Measurements from ENCODE around the gene STX8.

The STX8 gene

GRCh38 chr17:9231449-9232154 lies 344.0 kb downstream of the STX8 start:
- H2BK120ac ChIP-seq (ENCODE audit: insufficient read depth, low read length, poor library complexity) = no peak overlapping the region
- no peak overlapping the region for H4K12ac ChIP-seq (ENCODE audit: low read depth, low read length)
- H2AFZ ChIP-seq (ENCODE audit: insufficient read depth, low read length, poor library complexity) = no peak overlapping the region
- H3K27me3 ChIP-seq (ENCODE audit: insufficient read depth, low read length) = no peaks in the 10 kb centered on the region
- no CpG with 5 or more reads among the region's 23 CpGs for WGBS (ENCODE audit: extremely low coverage, insufficient coverage, insufficient read length)
- H3K9me3 ChIP-seq (ENCODE audit: insufficient read depth, low read depth, low read length) = peaks cover 10% of the 10 kb centered on the region
- no peak overlapping the region for H3K4me2 ChIP-seq (ENCODE audit: low read length)
- no peaks in the 10 kb centered on the region for H3K79me1 ChIP-seq (ENCODE audit: low read length)
- H3K79me2 ChIP-seq (ENCODE audit: control insufficient read depth, insufficient read depth, low read length, poor library complexity) = no peaks in the 10 kb centered on the region
- no peak overlapping the region for H2BK12ac ChIP-seq (ENCODE audit: low read length)
- no peaks in the 10 kb centered on the region for H3K36me3 ChIP-seq (ENCODE audit: control insufficient read depth in 1 of 2, insufficient read depth in 2 of 2, low read length in 2 of 2)
- H2BK5ac ChIP-seq (ENCODE audit: low read depth, low read length, poor library complexity) = no peak overlapping the region
- H2AK5ac ChIP-seq (ENCODE audit: low read length) = no peak overlapping the region
- H3K14ac ChIP-seq (ENCODE audit: low read length) = no peak overlapping the region
- no peak overlapping the region for H3K18ac ChIP-seq (ENCODE audit: low read length)
- no peak overlapping the region for H4K91ac ChIP-seq (ENCODE audit: low read depth, low read length)
- H3K4me3 ChIP-seq (ENCODE audit: low read depth, low read length) = no peak overlapping the region
- H4K8ac ChIP-seq (ENCODE audit: low read depth, low read length) = no peak overlapping the region
- H3K4ac ChIP-seq (ENCODE audit: low read depth, low read length) = no peak overlapping the region
- H3K4me1 ChIP-seq (ENCODE audit: control insufficient read depth in 1 of 2, insufficient read depth in 2 of 2, low read length in 2 of 2) = no peaks in the 10 kb centered on the region
- no peak overlapping the region for H3K23ac ChIP-seq (ENCODE audit: low read length)
- no peak overlapping the region for H3K27ac ChIP-seq (ENCODE audit: low read depth, low read length)
- no peak overlapping the region for H3K9ac ChIP-seq (ENCODE audit: low read length)
- no peak for DNase-seq

GRCh38 chr17:9230861-9231260 lies 344.8 kb downstream of the STX8 start:
- Histone ChIP-seq H4K91ac (ENCODE audit: low read depth, low read length) (no peak overlapping the region), H3K79me2 (ENCODE audit: control insufficient read depth, insufficient read depth, low read length, poor library complexity) (no peaks in the 10 kb centered on the region), H3K27ac (ENCODE audit: low read depth, low read length) (no peak overlapping the region), H2AK5ac (ENCODE audit: low read length) (no peak overlapping the region), H2AFZ (ENCODE audit: insufficient read depth, low read length, poor library complexity) (no peak overlapping the region), H3K9ac (ENCODE audit: low read length) (no peak overlapping the region), H3K4me2 (ENCODE audit: low read length) (no peak overlapping the region), H3K4me1 (ENCODE audit: control insufficient read depth in 1 of 2, insufficient read depth in 2 of 2, low read length in 2 of 2) (no peaks in the 10 kb centered on the region), H2BK5ac (ENCODE audit: low read depth, low read length, poor library complexity) (no peak overlapping the region), H3K36me3 (ENCODE audit: control insufficient read depth in 1 of 2, insufficient read depth in 2 of 2, low read length in 2 of 2) (no peaks in the 10 kb centered on the region), H3K9me3 (ENCODE audit: insufficient read depth, low read depth, low read length) (peaks cover 10% of the 10 kb centered on the region), H3K79me1 (ENCODE audit: low read length) (no peaks in the 10 kb centered on the region), H3K4me3 (ENCODE audit: low read depth, low read length) (no peak overlapping the region), H4K8ac (ENCODE audit: low read depth, low read length) (no peak overlapping the region), H3K23ac (ENCODE audit: low read length) (no peak overlapping the region), H2BK12ac (ENCODE audit: low read length) (no peak overlapping the region), H3K14ac (ENCODE audit: low read length) (no peak overlapping the region), H3K18ac (ENCODE audit: low read length) (no peak overlapping the region), H2BK120ac (ENCODE audit: insufficient read depth, low read length, poor library complexity) (no peak overlapping the region), H4K12ac (ENCODE audit: low read depth, low read length) (no peak overlapping the region), H3K4ac (ENCODE audit: low read depth, low read length) (no peak overlapping the region), H3K27me3 (ENCODE audit: insufficient read depth, low read length) (no peaks in the 10 kb centered on the region)
- DNase-seq = no peak
- no CpG with 5 or more reads among the region's 11 CpGs for whole genome bisulfite sequencing (ENCODE audit: extremely low coverage, insufficient coverage, insufficient read length)

GRCh38 chr17:9230346-9230745 lies 345.3 kb downstream of the STX8 start:
- H3K18ac ChIP-seq (ENCODE audit: low read length) = no peak overlapping the region
- no CpG with 5 or more reads among the region's 15 CpGs for WGBS (ENCODE audit: extremely low coverage, insufficient coverage, insufficient read length)
- H3K4me2 ChIP-seq (ENCODE audit: low read length) = no peak overlapping the region

GRCh38 chr17:9229826-9230201 lies 345.8 kb downstream of the STX8 start:
- H2BK5ac ChIP-seq (ENCODE audit: low read depth, low read length, poor library complexity) = no peak overlapping the region
- H2BK12ac ChIP-seq (ENCODE audit: low read length) = no peak overlapping the region
- H3K9me3 ChIP-seq (ENCODE audit: insufficient read depth, low read depth, low read length) = peaks cover 10% of the 10 kb centered on the region
- H3K23ac ChIP-seq (ENCODE audit: low read length) = no peak overlapping the region
- H3K79me1 ChIP-seq (ENCODE audit: low read length) = no peaks in the 10 kb centered on the region
- no peak overlapping the region for H3K18ac ChIP-seq (ENCODE audit: low read length)
- H3K27me3 ChIP-seq (ENCODE audit: insufficient read depth, low read length) = no peaks in the 10 kb centered on the region
- no peak overlapping the region for H2AK5ac ChIP-seq (ENCODE audit: low read length)
- no peak for DNase-seq
- H4K12ac ChIP-seq (ENCODE audit: low read depth, low read length) = no peak overlapping the region
- no peak overlapping the region for H2BK120ac ChIP-seq (ENCODE audit: insufficient read depth, low read length, poor library complexity)
- WGBS (ENCODE audit: extremely low coverage, insufficient coverage, insufficient read length) = no CpG with 5 or more reads among the region's 9 CpGs
- H3K36me3 ChIP-seq (ENCODE audit: control insufficient read depth in 1 of 2, insufficient read depth in 2 of 2, low read length in 2 of 2) = no peaks in the 10 kb centered on the region
- no peak overlapping the region for H3K9ac ChIP-seq (ENCODE audit: low read length)
- no peaks in the 10 kb centered on the region for H3K4me1 ChIP-seq (ENCODE audit: control insufficient read depth in 1 of 2, insufficient read depth in 2 of 2, low read length in 2 of 2)
- no peak overlapping the region for H4K8ac ChIP-seq (ENCODE audit: low read depth, low read length)
- no peak overlapping the region for H3K4me3 ChIP-seq (ENCODE audit: low read depth, low read length)
- no peak overlapping the region for H3K4me2 ChIP-seq (ENCODE audit: low read length)
- no peaks in the 10 kb centered on the region for H3K79me2 ChIP-seq (ENCODE audit: control insufficient read depth, insufficient read depth, low read length, poor library complexity)
- no peak overlapping the region for H3K4ac ChIP-seq (ENCODE audit: low read depth, low read length)
- H3K14ac ChIP-seq (ENCODE audit: low read length) = no peak overlapping the region
- no peak overlapping the region for H3K27ac ChIP-seq (ENCODE audit: low read depth, low read length)
- H4K91ac ChIP-seq (ENCODE audit: low read depth, low read length) = no peak overlapping the region
- no peak overlapping the region for H2AFZ ChIP-seq (ENCODE audit: insufficient read depth, low read length, poor library complexity)

More at GRCh38 chr17:9230346-9230745, 345.3 kb downstream of the STX8 start:
- H3K9ac ChIP-seq (ENCODE audit: low read length) = no peak overlapping the region
- H4K12ac ChIP-seq (ENCODE audit: low read depth, low read length) = no peak overlapping the region
- no peak overlapping the region for H4K91ac ChIP-seq (ENCODE audit: low read depth, low read length)
- no peak for DNase-seq
- no peak overlapping the region for H2AK5ac ChIP-seq (ENCODE audit: low read length)
- no peaks in the 10 kb centered on the region for H3K79me1 ChIP-seq (ENCODE audit: low read length)
- H3K27ac ChIP-seq (ENCODE audit: low read depth, low read length) = no peak overlapping the region
- no peaks in the 10 kb centered on the region for H3K27me3 ChIP-seq (ENCODE audit: insufficient read depth, low read length)
- no peak overlapping the region for H3K23ac ChIP-seq (ENCODE audit: low read length)
- H3K36me3 ChIP-seq (ENCODE audit: control insufficient read depth in 1 of 2, insufficient read depth in 2 of 2, low read length in 2 of 2) = no peaks in the 10 kb centered on the region
- H2BK5ac ChIP-seq (ENCODE audit: low read depth, low read length, poor library complexity) = no peak overlapping the region
- H3K4ac ChIP-seq (ENCODE audit: low read depth, low read length) = no peak overlapping the region
- no peak overlapping the region for H3K4me3 ChIP-seq (ENCODE audit: low read depth, low read length)
- H2BK120ac ChIP-seq (ENCODE audit: insufficient read depth, low read length, poor library complexity) = no peak overlapping the region
- H2BK12ac ChIP-seq (ENCODE audit: low read length) = no peak overlapping the region
- no peak overlapping the region for H3K14ac ChIP-seq (ENCODE audit: low read length)
- H3K4me1 ChIP-seq (ENCODE audit: control insufficient read depth in 1 of 2, insufficient read depth in 2 of 2, low read length in 2 of 2) = no peaks in the 10 kb centered on the region
- no peak overlapping the region for H2AFZ ChIP-seq (ENCODE audit: insufficient read depth, low read length, poor library complexity)
- H4K8ac ChIP-seq (ENCODE audit: low read depth, low read length) = no peak overlapping the region
- H3K79me2 ChIP-seq (ENCODE audit: control insufficient read depth, insufficient read depth, low read length, poor library complexity) = no peaks in the 10 kb centered on the region
- H3K9me3 ChIP-seq (ENCODE audit: insufficient read depth, low read depth, low read length) = peaks cover 10% of the 10 kb centered on the region
